H9 (cell line): ENCODE results near the gene FBXO42. TPM values are rescaled to one million over a fixed set of nuclear protein-coding genes. Genes with fewer than 3 reads are reported as not detected.

Experiments
- DNase-seq: peaks from one replicate; pipeline ENCODE4 v3.0.0-alpha.2; 2017
- H2AFZ ChIP-seq: one replicate; pipeline ENCODE4 v1.6.1; 2013; ENCODE audit warnings: mild to moderate bottlenecking, low read length, control low read depth, moderate library complexity
- H2AK5ac ChIP-seq: 2 replicates; pipeline ENCODE4 v1.6.1; 2013; ENCODE audit warnings: low read length, control low read depth, mixed read lengths; ENCODE audit not compliant: insufficient read length
- H2BK120ac ChIP-seq: one replicate; pipeline ENCODE4 v1.6.1; 2013; ENCODE audit warnings: low read depth, mild to moderate bottlenecking, low read length, control low read depth, inconsistent platforms; ENCODE audit not compliant: poor library complexity, severe bottlenecking
- H2BK12ac ChIP-seq: 2 replicates; pipeline ENCODE4 v1.6.1; 2013; ENCODE audit warnings: low read length, control low read depth, mixed read lengths, low read depth; ENCODE audit not compliant: insufficient read length
- H2BK15ac ChIP-seq: 2 replicates; pipeline ENCODE4 v1.6.1; 2013; ENCODE audit warnings: low read depth, low read length, control low read depth
- H2BK20ac ChIP-seq: one replicate; pipeline ENCODE4 v1.6.1; 2013; ENCODE audit warnings: low read depth, mild to moderate bottlenecking, low read length, control low read depth, inconsistent platforms; ENCODE audit not compliant: poor library complexity, severe bottlenecking
- H2BK5ac ChIP-seq: 2 replicates; pipeline ENCODE4 v1.6.1; 2013; ENCODE audit warnings: low read length, control low read depth, mixed read lengths; ENCODE audit not compliant: insufficient read length
- H3K14ac ChIP-seq: 2 replicates; pipeline ENCODE4 v1.6.1; 2013; ENCODE audit warnings: low read length, control low read depth; ENCODE audit not compliant: insufficient read depth
- H3K18ac ChIP-seq: 2 replicates; pipeline ENCODE4 v1.6.1; 2013; ENCODE audit warnings: low read depth, mild to moderate bottlenecking, mixed read lengths, low read length, control low read depth; ENCODE audit not compliant: insufficient read length
- H3K23ac ChIP-seq: 2 replicates; pipeline ENCODE4 v1.6.1; 2013; ENCODE audit warnings: low read length, control low read depth, mixed read lengths, low read depth; ENCODE audit not compliant: insufficient read length
- H3K23me2 ChIP-seq: 2 replicates; pipeline ENCODE4 v1.6.1; 2013; ENCODE audit warnings: low read depth, mild to moderate bottlenecking, mixed read lengths, low read length, control low read depth; ENCODE audit not compliant: insufficient read length, poor library complexity, severe bottlenecking
- H3K27ac ChIP-seq: 2 replicates; pipeline ENCODE4 v1.5.1; 2013; ENCODE audit warnings: low read length, control low read depth, mixed read lengths, low read depth; ENCODE audit not compliant: insufficient read length
- H3K27me3 ChIP-seq: 2 replicates; pipeline ENCODE4 v1.6.1; 2013; ENCODE audit warnings: low read length, control low read depth, inconsistent platforms; ENCODE audit not compliant: insufficient read depth
- H3K4ac ChIP-seq: 2 replicates; pipeline ENCODE4 v1.6.1; 2013; ENCODE audit warnings: low read depth, mild to moderate bottlenecking, control low read depth, inconsistent platforms, low read length, moderate library complexity
- H3K4me1 ChIP-seq: 2 replicates; pipeline ENCODE4 v1.6.1; 2013; ENCODE audit warnings: low read length, control low read depth, inconsistent platforms; ENCODE audit not compliant: insufficient read depth
- H3K4me2 ChIP-seq: 2 replicates; pipeline ENCODE4 v1.6.1; 2013; ENCODE audit warnings: low read length, control low read depth, mixed read lengths; ENCODE audit not compliant: insufficient read length, insufficient read depth
- H3K56ac ChIP-seq: 2 replicates; pipeline ENCODE4 v1.6.1; 2013; ENCODE audit warnings: low read depth, mild to moderate bottlenecking, mixed read lengths, low read length, control low read depth; ENCODE audit not compliant: insufficient read length
- H3K79me1 ChIP-seq: 2 replicates; pipeline ENCODE4 v1.6.1; 2013; ENCODE audit warnings: low read depth, mild to moderate bottlenecking, moderate library complexity, low read length, control low read depth, inconsistent platforms; ENCODE audit not compliant: insufficient read depth, poor library complexity, severe bottlenecking
- H3K79me2 ChIP-seq: 2 replicates; pipeline ENCODE4 v1.6.1; 2013; ENCODE audit warnings: low read length, control low read depth, inconsistent platforms; ENCODE audit not compliant: insufficient read depth
- H3K9ac ChIP-seq: 2 replicates; pipeline ENCODE4 v1.6.1; 2013; ENCODE audit warnings: low read length, control low read depth, mixed read lengths; ENCODE audit not compliant: insufficient read length; ENCODE audit errors: extremely low read depth
- H3K9me3 ChIP-seq: one replicate; pipeline ENCODE4 v1.6.1; 2013; ENCODE audit warnings: low read depth, low read length, inconsistent platforms; ENCODE audit not compliant: control insufficient read depth
- H3T11ph ChIP-seq: one replicate; pipeline ENCODE4 v1.6.1; 2013; ENCODE audit warnings: mild to moderate bottlenecking, low read length, control low read depth, inconsistent platforms
- H4K20me1 ChIP-seq: one replicate; pipeline ENCODE4 v1.6.1; 2013; ENCODE audit not compliant: control insufficient read depth, insufficient read length, insufficient read depth
- H4K5ac ChIP-seq: 2 replicates; pipeline ENCODE4 v1.6.1; 2013; ENCODE audit warnings: low read depth, mild to moderate bottlenecking, mixed read lengths, low read length, control low read depth; ENCODE audit not compliant: insufficient read length
- H4K8ac ChIP-seq: replicated peaks from 2 replicates; pipeline ENCODE4 v1.6.1; 2013; ENCODE audit warnings: low read length, control low read depth, mixed read lengths, low read depth; ENCODE audit not compliant: insufficient read length
- H4K91ac ChIP-seq: 2 replicates; pipeline ENCODE4 v1.6.1; 2013; ENCODE audit warnings: low read depth, mild to moderate bottlenecking, moderate library complexity, mixed read lengths, low read length, control low read depth; ENCODE audit not compliant: insufficient read length
- H3K27ac Mint-ChIP-seq, 3 experiments: 2 replicates in 2 of 3; 3 replicates in 1 of 3; pipeline ENCODE4 v1.8.0; 2020 to 2021; ENCODE audit warnings: mixed read lengths in 3 of 3, mild to moderate bottlenecking in 1 of 3, moderate library complexity in 1 of 3
- H3K27me3 Mint-ChIP-seq: 2 replicates; pipeline ENCODE4 v1.8.0; 2021; ENCODE audit warnings: low read depth, mild to moderate bottlenecking, moderate library complexity, mixed read lengths
- H3K36me3 Mint-ChIP-seq, 3 experiments: 2 replicates in 2 of 3; 3 replicates in 1 of 3; pipeline ENCODE4 v1.8.0; 2020 to 2021; ENCODE audit warnings: low read depth in 3 of 3, mixed read lengths in 3 of 3; ENCODE audit not compliant: insufficient read depth in 1 of 3
- H3K4me1 Mint-ChIP-seq, 2 experiments: 2 replicates each; pipeline ENCODE4 v1.8.0; 2020; ENCODE audit warnings: mixed read lengths in 2 of 2
- H3K4me3 Mint-ChIP-seq, 2 experiments: 2 replicates in 1 of 2; 3 replicates in 1 of 2; pipeline ENCODE4 v1.8.0; 2020 to 2021; ENCODE audit warnings: mild to moderate bottlenecking in 2 of 2, mixed read lengths in 2 of 2, moderate library complexity in 1 of 2
- H3K9me3 Mint-ChIP-seq, 2 experiments: 2 replicates in 1 of 2; 3 replicates in 1 of 2; pipeline ENCODE4 v1.8.0; 2020; ENCODE audit warnings: mild to moderate bottlenecking in 2 of 2, mixed read lengths in 2 of 2, moderate library complexity in 1 of 2
- CTCF ChIP-seq: fragments of 200-600 bp; sonication (generic); conservative IDR thresholded peaks from 3 replicates; pipeline ENCODE4 v1.8.0; 2021; ENCODE audit warnings: antibody characterized with exemption, mild to moderate bottlenecking
- WGBS: extraction: QIAGEN DNeasy Blood & Tissue Kit; methylation state at CpG from one replicate; pipeline ENCODE4 v1.1.7; 2013; ENCODE audit warnings: missing lambda C conversion rate, low lambda C conversion rate, mixed read lengths; ENCODE audit not compliant: insufficient read length; ENCODE audit errors: extremely low coverage; 5-methylcytosine and 5-hydroxymethylcytosine counted together
- total RNA-seq: library from RNA; stranded (reverse); gene quantifications from 2 replicates; pipeline ENCODE4 v1.2.1, GENCODE V29; 2021

Gene FBXO42
- total RNA-seq, 1 experiment from 2014 or later = 17.4 TPM

DNA sequence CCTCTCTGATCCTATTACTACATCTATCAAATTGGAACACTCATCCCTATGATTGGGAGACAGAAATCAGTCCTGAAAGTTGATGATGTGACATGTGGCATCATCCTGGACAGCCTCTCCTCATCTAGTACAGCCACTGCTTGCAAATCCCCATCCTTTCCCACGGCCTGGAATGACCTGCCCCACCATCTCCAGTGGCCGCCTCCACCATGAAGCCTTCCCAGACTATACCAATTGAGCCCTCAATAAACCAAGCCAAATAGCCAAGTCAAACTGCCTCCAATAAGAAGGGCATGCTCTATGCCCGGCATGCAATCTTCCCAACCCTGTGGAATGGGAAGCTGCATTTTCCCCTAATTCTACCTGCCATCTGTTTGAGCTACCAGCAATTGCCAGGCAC lies 139.3 kb downstream of the FBXO42 start:
- Histone ChIP-seq H2BK20ac (no peak overlapping the region), H3K4ac (no peak overlapping the region), H3T11ph (no peak overlapping the region), H3K4me2 (peak overlapping the region; percentile 76), H2AK5ac (no peak overlapping the region), H3K18ac (peak overlapping the region; percentile 10), H3K56ac (no peak overlapping the region), H3K23me2 (peaks cover 24% of the 10 kb centered on the region), H2BK12ac (no peak overlapping the region), H3K14ac (no peak overlapping the region), H3K4me1 (peaks cover 12% of the 10 kb centered on the region; the same call in 1 of the 2 replicates), H4K5ac (no peak overlapping the region), H3K79me1 (peaks cover 2% of the 10 kb centered on the region), H2BK5ac (no peak overlapping the region), H4K20me1 (no peaks in the 10 kb centered on the region), H3K23ac (no peak overlapping the region), H2BK120ac (no peak overlapping the region), H3K27me3 (no peaks in the 10 kb centered on the region; the same call in 1 of the 2 replicates), H2AFZ (no peak overlapping the region), H3K27ac (no peak overlapping the region), H4K91ac (no peak overlapping the region), H3K79me2 (no peaks in the 10 kb centered on the region; the same call in 1 of the 2 replicates), H3K9ac (no peak overlapping the region), H2BK15ac (no peak overlapping the region), H3K9me3 (no peaks in the 10 kb centered on the region), H4K8ac (no peak overlapping the region)
- Mint-ChIP-seq H3K36me3 (no peaks in the 10 kb centered on the region; a peak in 1 of 7 replicates), H3K27me3 (peaks cover 14% of the 10 kb centered on the region), H3K9me3 (no peaks in the 10 kb centered on the region), H3K4me1 (peaks cover 46 to 49% of the 10 kb centered on the region in 2 experiments), H3K4me3 (peak overlapping the region; percentile 28 to 58), H3K27ac (peak overlapping the region in 2 of 3 experiments; percentile 2 to 34; a peak in 2 of 7 replicates)
- no CpG with 5 or more reads among the region's 3 CpGs for whole genome bisulfite sequencing
- no peak for TF ChIP-seq CTCF
- DNase-seq = no peak
